ENCODE results near the gene TMEM255B. TPM values are rescaled to one million over a fixed set of nuclear protein-coding genes. Genes with fewer than 3 reads are reported as not detected.

The TMEM255B gene
- total and polyA plus RNA-seq, 9 of the 15 experiments (the other 6 are each of a cell fraction or from before 2014, with no cell fraction given): 0.01 to 0.75 (median 0.23) TPM

DNA sequence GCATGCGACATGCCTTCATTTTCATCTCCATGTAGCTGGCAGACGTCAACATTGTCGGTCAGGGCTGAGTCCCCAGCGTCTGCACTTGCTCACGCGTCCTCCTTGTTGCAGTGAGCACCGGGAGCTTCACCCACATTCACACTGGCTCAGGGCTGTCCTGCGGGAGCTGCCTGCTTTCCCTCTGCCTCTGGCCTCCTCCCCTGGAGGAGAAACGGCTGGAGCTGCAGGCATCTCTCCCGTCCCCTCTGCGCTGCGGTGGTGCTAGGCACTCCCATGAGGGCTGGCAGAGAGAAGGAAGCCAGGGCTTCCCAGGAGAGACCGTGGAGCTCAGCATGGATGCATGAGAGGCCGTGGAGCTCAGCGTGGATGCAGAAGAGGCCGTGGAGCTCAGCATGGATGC lies 18.4 kb upstream of the TMEM255B start:
- peaks cover 20 to 65% of the 10 kb centered on the region in 2 experiments; a peak in 4 of 5 replicates for H3K27me3 ChIP-seq (ENCODE audit: control insufficient read depth in 2 of 2, insufficient read depth in 2 of 2, low read length in 2 of 2)
- 0% methylated on average over 16 of the region's 16 CpGs for WGBS (ENCODE audit: insufficient coverage, low coverage, missing lambda C conversion rate)
- no TSS peak for BruUV-seq (replicated peaks)
- TF ChIP-seq, protein P1, sequence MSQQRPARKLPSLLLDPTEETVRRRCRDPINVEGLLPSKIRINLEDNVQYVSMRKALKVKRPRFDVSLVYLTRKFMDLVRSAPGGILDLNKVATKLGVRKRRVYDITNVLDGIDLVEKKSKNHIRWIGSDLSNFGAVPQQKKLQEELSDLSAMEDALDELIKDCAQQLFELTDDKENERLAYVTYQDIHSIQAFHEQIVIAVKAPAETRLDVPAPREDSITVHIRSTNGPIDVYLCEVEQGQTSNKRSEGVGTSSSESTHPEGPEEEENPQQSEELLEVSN (IDR thresholded peaks at IDR 0.05; ENCODE audit: borderline replicate concordance in 1 of 2, extremely low read depth in 1 of 2, insufficient read depth in 1 of 2, insufficient read length in 1 of 2, low read depth in 1 of 2, low read length in 1 of 2, poor library complexity in 1 of 2, severe bottlenecking in 1 of 2): no peak
- TF ChIP-seq MIER1 (IDR thresholded peaks at IDR 0.05; ENCODE audit: low read depth): no peak
- TF ChIP-seq, protein P2, sequence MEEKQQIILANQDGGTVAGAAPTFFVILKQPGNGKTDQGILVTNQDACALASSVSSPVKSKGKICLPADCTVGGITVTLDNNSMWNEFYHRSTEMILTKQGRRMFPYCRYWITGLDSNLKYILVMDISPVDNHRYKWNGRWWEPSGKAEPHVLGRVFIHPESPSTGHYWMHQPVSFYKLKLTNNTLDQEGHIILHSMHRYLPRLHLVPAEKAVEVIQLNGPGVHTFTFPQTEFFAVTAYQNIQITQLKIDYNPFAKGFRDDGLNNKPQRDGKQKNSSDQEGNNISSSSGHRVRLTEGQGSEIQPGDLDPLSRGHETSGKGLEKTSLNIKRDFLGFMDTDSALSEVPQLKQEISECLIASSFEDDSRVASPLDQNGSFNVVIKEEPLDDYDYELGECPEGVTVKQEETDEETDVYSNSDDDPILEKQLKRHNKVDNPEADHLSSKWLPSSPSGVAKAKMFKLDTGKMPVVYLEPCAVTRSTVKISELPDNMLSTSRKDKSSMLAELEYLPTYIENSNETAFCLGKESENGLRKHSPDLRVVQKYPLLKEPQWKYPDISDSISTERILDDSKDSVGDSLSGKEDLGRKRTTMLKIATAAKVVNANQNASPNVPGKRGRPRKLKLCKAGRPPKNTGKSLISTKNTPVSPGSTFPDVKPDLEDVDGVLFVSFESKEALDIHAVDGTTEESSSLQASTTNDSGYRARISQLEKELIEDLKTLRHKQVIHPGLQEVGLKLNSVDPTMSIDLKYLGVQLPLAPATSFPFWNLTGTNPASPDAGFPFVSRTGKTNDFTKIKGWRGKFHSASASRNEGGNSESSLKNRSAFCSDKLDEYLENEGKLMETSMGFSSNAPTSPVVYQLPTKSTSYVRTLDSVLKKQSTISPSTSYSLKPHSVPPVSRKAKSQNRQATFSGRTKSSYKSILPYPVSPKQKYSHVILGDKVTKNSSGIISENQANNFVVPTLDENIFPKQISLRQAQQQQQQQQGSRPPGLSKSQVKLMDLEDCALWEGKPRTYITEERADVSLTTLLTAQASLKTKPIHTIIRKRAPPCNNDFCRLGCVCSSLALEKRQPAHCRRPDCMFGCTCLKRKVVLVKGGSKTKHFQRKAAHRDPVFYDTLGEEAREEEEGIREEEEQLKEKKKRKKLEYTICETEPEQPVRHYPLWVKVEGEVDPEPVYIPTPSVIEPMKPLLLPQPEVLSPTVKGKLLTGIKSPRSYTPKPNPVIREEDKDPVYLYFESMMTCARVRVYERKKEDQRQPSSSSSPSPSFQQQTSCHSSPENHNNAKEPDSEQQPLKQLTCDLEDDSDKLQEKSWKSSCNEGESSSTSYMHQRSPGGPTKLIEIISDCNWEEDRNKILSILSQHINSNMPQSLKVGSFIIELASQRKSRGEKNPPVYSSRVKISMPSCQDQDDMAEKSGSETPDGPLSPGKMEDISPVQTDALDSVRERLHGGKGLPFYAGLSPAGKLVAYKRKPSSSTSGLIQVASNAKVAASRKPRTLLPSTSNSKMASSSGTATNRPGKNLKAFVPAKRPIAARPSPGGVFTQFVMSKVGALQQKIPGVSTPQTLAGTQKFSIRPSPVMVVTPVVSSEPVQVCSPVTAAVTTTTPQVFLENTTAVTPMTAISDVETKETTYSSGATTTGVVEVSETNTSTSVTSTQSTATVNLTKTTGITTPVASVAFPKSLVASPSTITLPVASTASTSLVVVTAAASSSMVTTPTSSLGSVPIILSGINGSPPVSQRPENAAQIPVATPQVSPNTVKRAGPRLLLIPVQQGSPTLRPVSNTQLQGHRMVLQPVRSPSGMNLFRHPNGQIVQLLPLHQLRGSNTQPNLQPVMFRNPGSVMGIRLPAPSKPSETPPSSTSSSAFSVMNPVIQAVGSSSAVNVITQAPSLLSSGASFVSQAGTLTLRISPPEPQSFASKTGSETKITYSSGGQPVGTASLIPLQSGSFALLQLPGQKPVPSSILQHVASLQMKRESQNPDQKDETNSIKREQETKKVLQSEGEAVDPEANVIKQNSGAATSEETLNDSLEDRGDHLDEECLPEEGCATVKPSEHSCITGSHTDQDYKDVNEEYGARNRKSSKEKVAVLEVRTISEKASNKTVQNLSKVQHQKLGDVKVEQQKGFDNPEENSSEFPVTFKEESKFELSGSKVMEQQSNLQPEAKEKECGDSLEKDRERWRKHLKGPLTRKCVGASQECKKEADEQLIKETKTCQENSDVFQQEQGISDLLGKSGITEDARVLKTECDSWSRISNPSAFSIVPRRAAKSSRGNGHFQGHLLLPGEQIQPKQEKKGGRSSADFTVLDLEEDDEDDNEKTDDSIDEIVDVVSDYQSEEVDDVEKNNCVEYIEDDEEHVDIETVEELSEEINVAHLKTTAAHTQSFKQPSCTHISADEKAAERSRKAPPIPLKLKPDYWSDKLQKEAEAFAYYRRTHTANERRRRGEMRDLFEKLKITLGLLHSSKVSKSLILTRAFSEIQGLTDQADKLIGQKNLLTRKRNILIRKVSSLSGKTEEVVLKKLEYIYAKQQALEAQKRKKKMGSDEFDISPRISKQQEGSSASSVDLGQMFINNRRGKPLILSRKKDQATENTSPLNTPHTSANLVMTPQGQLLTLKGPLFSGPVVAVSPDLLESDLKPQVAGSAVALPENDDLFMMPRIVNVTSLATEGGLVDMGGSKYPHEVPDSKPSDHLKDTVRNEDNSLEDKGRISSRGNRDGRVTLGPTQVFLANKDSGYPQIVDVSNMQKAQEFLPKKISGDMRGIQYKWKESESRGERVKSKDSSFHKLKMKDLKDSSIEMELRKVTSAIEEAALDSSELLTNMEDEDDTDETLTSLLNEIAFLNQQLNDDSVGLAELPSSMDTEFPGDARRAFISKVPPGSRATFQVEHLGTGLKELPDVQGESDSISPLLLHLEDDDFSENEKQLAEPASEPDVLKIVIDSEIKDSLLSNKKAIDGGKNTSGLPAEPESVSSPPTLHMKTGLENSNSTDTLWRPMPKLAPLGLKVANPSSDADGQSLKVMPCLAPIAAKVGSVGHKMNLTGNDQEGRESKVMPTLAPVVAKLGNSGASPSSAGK (IDR thresholded peaks at IDR 0.05): no peak
- no peak for TF ChIP-seq ZC3H8 (IDR thresholded peaks at IDR 0.05)
- TF ChIP-seq FOXA3 (CRISPR knock-in tag; conservative IDR thresholded peaks at IDR 0.05 in 1 of 2, IDR thresholded peaks at IDR 0.05 in 1 of 2): no peak
- TF ChIP-seq MXI1 (IDR thresholded peaks at IDR 0.05; ENCODE audit: low read depth, low read length): no peak
- TF ChIP-seq, protein P3, sequence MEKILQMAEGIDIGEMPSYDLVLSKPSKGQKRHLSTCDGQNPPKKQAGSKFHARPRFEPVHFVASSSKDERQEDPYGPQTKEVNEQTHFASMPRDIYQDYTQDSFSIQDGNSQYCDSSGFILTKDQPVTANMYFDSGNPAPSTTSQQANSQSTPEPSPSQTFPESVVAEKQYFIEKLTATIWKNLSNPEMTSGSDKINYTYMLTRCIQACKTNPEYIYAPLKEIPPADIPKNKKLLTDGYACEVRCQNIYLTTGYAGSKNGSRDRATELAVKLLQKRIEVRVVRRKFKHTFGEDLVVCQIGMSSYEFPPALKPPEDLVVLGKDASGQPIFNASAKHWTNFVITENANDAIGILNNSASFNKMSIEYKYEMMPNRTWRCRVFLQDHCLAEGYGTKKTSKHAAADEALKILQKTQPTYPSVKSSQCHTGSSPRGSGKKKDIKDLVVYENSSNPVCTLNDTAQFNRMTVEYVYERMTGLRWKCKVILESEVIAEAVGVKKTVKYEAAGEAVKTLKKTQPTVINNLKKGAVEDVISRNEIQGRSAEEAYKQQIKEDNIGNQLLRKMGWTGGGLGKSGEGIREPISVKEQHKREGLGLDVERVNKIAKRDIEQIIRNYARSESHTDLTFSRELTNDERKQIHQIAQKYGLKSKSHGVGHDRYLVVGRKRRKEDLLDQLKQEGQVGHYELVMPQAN (IDR thresholded peaks at IDR 0.05; ENCODE audit: borderline replicate concordance): no peak

More for the DNA sequence above, 18.4 kb upstream of the TMEM255B start:
- no peak overlapping the region for H3K4me2 ChIP-seq (ENCODE audit: insufficient read depth, low read length)
- in situ Hi-C loops (cut with MboI) (loop anchor here (5.0 kb wide), 1 partner anchor 68 kb away; no protein-coding TSS in a partner anchor), intact Hi-C loops (cut with micrococcal nuclease) (no loop called here)
- H3K36me3 ChIP-seq (ENCODE audit: control insufficient read depth, insufficient read depth, low read length): no peaks in the 10 kb centered on the region
- FAIRE-seq: no peak
- ATAC-seq: no peak
- no peaks in the 10 kb centered on the region for H3K79me2 ChIP-seq (ENCODE audit: control insufficient read depth, insufficient read depth, low read length)
- H3K27ac ChIP-seq (ENCODE audit: extremely low read depth, low read depth, low read length): no peak overlapping the region
- H4K20me1 ChIP-seq (replicated peaks; ENCODE audit: control insufficient read depth, insufficient read depth, low read length): 0 out of 2 replicates have a peak, but pooled peaks cover under 1% of the 10 kb centered on the region
- no peak overlapping the region for H2AFZ ChIP-seq (ENCODE audit: low read depth, low read length)
- no peaks in the 10 kb centered on the region for H3K9me1 ChIP-seq (ENCODE audit: control insufficient read depth, insufficient read depth, low read length)
- POLR2A ChIA-PET: interaction anchor here (0.7 kb wide), 2 partner anchors 113 to 212 kb away, joined by 3 to 4 read pairs; no protein-coding TSS in a partner anchor
- H3K4me1 ChIP-seq (replicated peaks in 1 of 2; ENCODE audit: control insufficient read depth in 2 of 2, insufficient read depth in 2 of 2, low read length in 2 of 2): peaks cover 0 to 16% of the 10 kb centered on the region in 2 experiments; a peak in 1 of 5 replicates
- no peak for DNase-seq (ENCODE audit: extremely low read depth in 1 of 4, low spot score in 3 of 4)
- H3K4me3 ChIP-seq: no peak overlapping the region
- CTCF ChIA-PET (ENCODE audit: low intra/inter-chr PET ratio): no interaction called here
- no peak overlapping the region for H3K9ac ChIP-seq (ENCODE audit: insufficient read depth in 1 of 2, low read depth in 2 of 2, low read length in 2 of 2)
- no peaks in the 10 kb centered on the region for H3K9me3 ChIP-seq (replicated peaks; ENCODE audit: control insufficient read depth, insufficient read depth, low read depth, low read length)
